ENCODE data around the gene PTPRM. TPM values are rescaled to one million over a fixed set of nuclear protein-coding genes. Genes with fewer than 3 reads are reported as not detected.

Gene PTPRM
- total RNA-seq, 4 donors from 2014 or later = 21.4 to 41.8 (median 29.6) TPM

DNA sequence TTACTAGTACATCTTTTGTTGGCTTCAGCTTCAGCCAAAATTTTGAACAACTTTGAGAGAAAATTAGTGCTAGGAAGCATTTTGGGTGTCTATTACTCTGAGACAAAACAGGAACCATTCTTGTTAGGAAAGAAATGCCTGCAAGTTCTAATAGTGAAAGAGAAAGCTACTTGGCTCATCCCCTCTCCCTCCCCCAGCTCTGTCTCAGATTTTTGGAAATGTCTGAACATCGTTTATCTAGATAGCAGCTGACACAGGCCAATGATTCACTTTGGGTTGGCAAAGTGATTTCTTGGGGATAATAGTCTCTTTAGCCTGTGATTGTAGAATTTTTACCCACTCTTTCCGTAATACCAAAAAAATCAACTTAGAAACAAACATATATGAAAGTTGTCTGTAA, 42.3 kb upstream of the PTPRM start:
- no peak overlapping the region for H3K4me3 ChIP-seq (ENCODE audit: low read depth, poor library complexity, severe bottlenecking)
- DNase-seq (ENCODE audit: low spot score in 2 of 2) = no peak
- WGBS, 2 donors = 42 to 51% methylated on average over 2 of the region's 2 CpGs
- TF ChIP-seq, protein P1, sequence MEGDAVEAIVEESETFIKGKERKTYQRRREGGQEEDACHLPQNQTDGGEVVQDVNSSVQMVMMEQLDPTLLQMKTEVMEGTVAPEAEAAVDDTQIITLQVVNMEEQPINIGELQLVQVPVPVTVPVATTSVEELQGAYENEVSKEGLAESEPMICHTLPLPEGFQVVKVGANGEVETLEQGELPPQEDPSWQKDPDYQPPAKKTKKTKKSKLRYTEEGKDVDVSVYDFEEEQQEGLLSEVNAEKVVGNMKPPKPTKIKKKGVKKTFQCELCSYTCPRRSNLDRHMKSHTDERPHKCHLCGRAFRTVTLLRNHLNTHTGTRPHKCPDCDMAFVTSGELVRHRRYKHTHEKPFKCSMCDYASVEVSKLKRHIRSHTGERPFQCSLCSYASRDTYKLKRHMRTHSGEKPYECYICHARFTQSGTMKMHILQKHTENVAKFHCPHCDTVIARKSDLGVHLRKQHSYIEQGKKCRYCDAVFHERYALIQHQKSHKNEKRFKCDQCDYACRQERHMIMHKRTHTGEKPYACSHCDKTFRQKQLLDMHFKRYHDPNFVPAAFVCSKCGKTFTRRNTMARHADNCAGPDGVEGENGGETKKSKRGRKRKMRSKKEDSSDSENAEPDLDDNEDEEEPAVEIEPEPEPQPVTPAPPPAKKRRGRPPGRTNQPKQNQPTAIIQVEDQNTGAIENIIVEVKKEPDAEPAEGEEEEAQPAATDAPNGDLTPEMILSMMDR (IDR thresholded peaks at IDR 0.05) = no peak
- TF ChIP-seq POLR2A (IDR thresholded peaks at IDR 0.05) = no peak
- intact Hi-C loops (cut with DNase I; ENCODE audit: low total_unique reads) = no loop called here

DNA sequence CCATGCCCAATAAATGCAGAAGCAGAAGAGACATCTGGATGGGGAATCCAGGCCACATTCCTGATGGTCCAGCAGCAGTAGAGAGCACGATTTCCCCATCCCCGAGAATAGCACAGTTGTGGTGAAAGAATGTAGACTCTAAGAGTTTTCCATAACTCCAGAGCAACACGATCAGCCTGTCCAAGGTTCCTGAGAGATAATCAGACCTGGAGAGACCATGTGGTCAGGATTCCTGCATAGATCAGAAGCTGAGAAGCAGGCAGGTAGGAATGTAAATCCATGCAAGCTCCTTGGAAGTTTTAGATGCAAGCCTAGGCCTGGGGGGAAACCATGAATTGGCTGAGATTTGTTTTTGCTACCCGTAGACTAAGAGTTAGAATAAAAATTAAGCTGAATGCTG, 34.2 kb upstream of the PTPRM start:
- DNase-seq (ENCODE audit: low spot score in 2 of 2) = no peak
- H3K4me3 ChIP-seq (ENCODE audit: low read depth, poor library complexity, severe bottlenecking) = no peak overlapping the region
- intact Hi-C loops (cut with DNase I; ENCODE audit: low total_unique reads) = no loop called here
- TF ChIP-seq, protein P1 (IDR thresholded peaks at IDR 0.05) = no peak
- 68 to 79% methylated on average over 4 of the region's 4 CpGs for WGBS, 2 donors

DNA sequence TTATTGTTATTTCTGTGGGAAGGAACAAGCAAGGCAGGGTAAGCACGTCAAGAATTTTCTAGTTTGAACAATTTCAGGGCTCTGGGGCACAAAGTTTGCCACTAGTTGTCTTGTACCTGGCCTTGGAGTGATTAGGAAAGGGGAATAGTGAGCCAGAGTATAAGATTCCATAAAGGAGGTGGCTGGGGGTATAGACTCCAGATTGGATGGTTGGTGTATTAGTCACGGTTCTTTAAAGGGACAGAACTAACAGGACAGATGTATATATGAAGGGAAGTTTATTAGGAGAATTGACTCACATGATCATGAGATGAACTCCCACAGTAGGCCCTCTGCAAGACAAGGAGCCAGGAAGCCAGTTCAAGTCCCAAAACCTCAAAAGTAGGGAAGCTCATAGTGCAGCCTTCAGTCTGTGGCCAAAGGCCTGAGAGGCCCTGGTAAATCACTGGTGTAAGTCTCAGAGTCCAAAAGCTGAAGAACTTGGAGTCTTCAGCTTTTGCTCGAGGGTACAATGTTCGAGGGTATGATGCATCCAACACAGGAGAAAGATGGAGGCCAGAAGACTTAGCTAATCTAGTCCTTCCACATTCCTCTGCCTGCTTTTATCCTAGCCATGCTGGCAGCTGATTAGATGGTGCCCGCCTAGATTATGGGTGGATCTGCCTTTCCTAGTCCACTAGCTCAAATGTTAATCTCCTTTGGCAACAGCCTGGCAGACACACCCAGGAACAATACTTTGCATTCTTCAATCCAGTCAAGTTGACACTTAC, 31.5 kb upstream of the PTPRM start:
- TF ChIP-seq, protein P1 (IDR thresholded peaks at IDR 0.05) = no peak
- no peak for TF ChIP-seq POLR2A (IDR thresholded peaks at IDR 0.05)
- no peak for DNase-seq (ENCODE audit: low spot score in 2 of 2)
- intact Hi-C loops (cut with DNase I; ENCODE audit: low total_unique reads) = no loop called here
- 64% methylated on average over 5 of the region's 5 CpGs for WGBS, 2 donors
- H3K4me3 ChIP-seq (ENCODE audit: low read depth, poor library complexity, severe bottlenecking) = no peak overlapping the region

DNA sequence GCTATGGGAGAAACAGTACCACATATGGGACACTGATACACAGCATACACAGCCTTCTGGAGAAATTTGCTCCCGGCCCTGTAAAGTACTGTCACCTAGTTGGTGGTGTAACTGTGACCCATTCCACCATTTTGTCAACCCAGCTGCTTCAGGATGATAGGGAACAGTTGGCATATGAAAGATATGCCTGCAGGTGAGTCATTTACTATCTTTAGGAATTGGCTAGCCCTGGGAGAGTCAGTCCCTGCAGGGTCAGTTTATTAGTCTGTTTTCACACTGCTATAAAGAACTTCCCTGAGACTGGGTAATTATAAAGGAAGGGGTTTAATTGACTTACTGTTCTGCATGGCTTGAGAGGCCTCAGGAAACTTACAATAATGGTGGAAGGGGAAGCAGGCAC, 30.0 kb upstream of the PTPRM start:
- intact Hi-C loops (cut with DNase I; ENCODE audit: low total_unique reads) = no loop called here

DNA sequence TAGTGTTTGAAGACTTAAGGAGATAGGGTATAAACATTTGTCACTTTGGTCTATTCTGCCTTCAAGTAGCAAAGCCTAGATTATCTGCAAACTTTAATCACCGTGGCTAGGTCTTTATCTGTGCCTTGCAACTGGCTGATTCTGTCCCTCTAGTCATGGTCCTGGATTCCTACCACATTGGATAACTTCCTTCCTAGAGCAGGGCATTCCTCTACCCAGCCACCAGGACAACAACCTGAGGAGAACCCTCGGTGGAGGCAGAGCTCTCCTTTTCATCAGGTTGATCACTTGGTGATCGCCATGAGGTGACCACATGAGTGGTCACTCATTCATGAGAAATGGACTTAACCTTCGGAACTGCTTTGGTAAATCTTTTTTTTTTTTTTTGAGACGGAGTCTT, 25.3 kb upstream of the PTPRM start:
- intact Hi-C loops (cut with DNase I; ENCODE audit: low total_unique reads) = no loop called here
- TF ChIP-seq, protein P1 (IDR thresholded peaks at IDR 0.05) = no peak
- TF ChIP-seq POLR2A (IDR thresholded peaks at IDR 0.05) = no peak
- no peak for DNase-seq (ENCODE audit: low spot score in 2 of 2)
- no peak overlapping the region for H3K4me3 ChIP-seq (ENCODE audit: low read depth, poor library complexity, severe bottlenecking)
- 90 to 92% methylated on average over 5 of the region's 5 CpGs for WGBS, 2 donors

More for the DNA sequence above, 30.0 kb upstream of the PTPRM start:
- DNase-seq (ENCODE audit: low spot score in 2 of 2) = no peak
- no peak for TF ChIP-seq POLR2A (IDR thresholded peaks at IDR 0.05)
- TF ChIP-seq, protein P1 (IDR thresholded peaks at IDR 0.05) = no peak
- H3K4me3 ChIP-seq (ENCODE audit: low read depth, poor library complexity, severe bottlenecking) = no peak overlapping the region
- 80 to 100% methylated on average over 1 of the region's 1 CpG for WGBS, 2 donors

DNA sequence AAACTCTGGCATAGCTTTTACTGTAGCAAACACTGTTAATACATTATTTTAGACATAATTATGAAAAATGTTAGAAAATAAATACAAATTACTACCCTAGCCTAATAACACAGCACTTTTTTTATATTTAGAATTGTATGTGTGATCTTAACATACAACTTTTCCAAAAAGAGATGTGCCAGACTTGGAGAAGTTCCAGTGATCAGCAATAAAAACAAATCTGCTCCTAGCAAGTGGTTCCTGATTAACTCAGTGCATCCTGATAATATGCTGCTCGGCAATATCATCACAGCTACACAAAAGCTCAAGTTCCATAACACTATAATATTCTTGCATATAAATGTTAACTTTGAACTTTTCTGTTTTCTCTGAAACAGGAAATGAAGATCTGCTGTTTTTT, 22.4 kb upstream of the PTPRM start:
- DNase-seq (ENCODE audit: low spot score in 2 of 2) = no peak
- no peak overlapping the region for H3K4me3 ChIP-seq (ENCODE audit: low read depth, poor library complexity, severe bottlenecking)
- intact Hi-C loops (cut with DNase I; ENCODE audit: low total_unique reads) = no loop called here
- WGBS, 2 donors = 83 to 97% methylated on average over 1 of the region's 1 CpG
- TF ChIP-seq POLR2A (IDR thresholded peaks at IDR 0.05) = no peak
- TF ChIP-seq, protein P1 (IDR thresholded peaks at IDR 0.05) = no peak

Data from lower leg skin (tissue), 4 donors.